ENCODE measurements around the gene PTGR3. TPM values are rescaled to one million over a fixed set of nuclear protein-coding genes. Genes with fewer than 3 reads are reported as not detected.

Gene PTGR3
- total RNA-seq, 1 experiment from 2014 or later: 9.3 TPM

GRCh38 chr18:75211002-75211621, 2.2 kb upstream of the PTGR3 start:
- BruUV-seq (replicated peaks): no TSS peak

GRCh38 chr18:75210274-75211001, 1.5 kb upstream of the PTGR3 start, which contains the start of gene TSHZ1:
TSHZ1 (plus strand) TSS chr18:75210797; CDS start chr18:75211877, 1,080 bp downstream.
- DNase-seq: peak; percentile 39 to 42
- no TSS peak for BruUV-seq (replicated peaks)
- Mint-ChIP-seq H3K4me3 (ENCODE audit: unreplicated experiment) (peak within 1 kb of the TSS; percentile 83), H3K27me3 (ENCODE audit: insufficient read depth, unreplicated experiment) (no peaks in the 10 kb centered on the region), H3K36me3 (ENCODE audit: insufficient read depth, unreplicated experiment) (peaks cover 18% of the 10 kb centered on the region), H3K4me1 (ENCODE audit: low read depth, unreplicated experiment) (no peaks in the 10 kb centered on the region), H3K9me3 (ENCODE audit: unreplicated experiment) (no peaks in the 10 kb centered on the region), H3K27ac (ENCODE audit: unreplicated experiment) (no peak within 1 kb of the TSS)
- Histone ChIP-seq H3K27me3 (replicated peaks; ENCODE audit: control insufficient read depth, insufficient read depth, low read length) (no peaks in the 10 kb centered on the region), H3K36me3 (ENCODE audit: control insufficient read depth, insufficient read depth, low read length) (no peaks in the 10 kb centered on the region), H3K4me3 (ENCODE audit: low read depth, low read length) (peak within 1 kb of the TSS; percentile 64), H3K9me3 (no peaks in the 10 kb centered on the region), H3K4me1 (peaks cover 8% of the 10 kb centered on the region; the same call in 1 of the 2 replicates)
- intact Hi-C loops (cut with micrococcal nuclease; ENCODE audit: unreplicated experiment): no loop called here
- TF ChIP-seq CTCF (IDR thresholded peaks at IDR 0.05; ENCODE audit: insufficient read depth in 1 of 2, low read depth in 1 of 2, low read length in 1 of 2, severe bottlenecking in 1 of 2, unreplicated experiment in 1 of 2): no peak
- ChIA-PET CTCF (interaction anchor here (0.6 to 0.7 kb wide), 2 partner anchors 86 to 939 kb away, joined by 5 to 6 read pairs; no protein-coding TSS in a partner anchor), POLR2A (interaction anchor here (0.7 to 1.0 kb wide), 2 partner anchors 82 to 586 kb away, joined by 3 to 7 read pairs; no protein-coding TSS in a partner anchor)

More at GRCh38 chr18:75211002-75211621, 2.2 kb upstream of the PTGR3 start:
- Mint-ChIP-seq H3K36me3 (ENCODE audit: insufficient read depth, unreplicated experiment) (peaks cover 18% of the 10 kb centered on the region), H3K4me1 (ENCODE audit: low read depth, unreplicated experiment) (no peaks in the 10 kb centered on the region), H3K9me3 (ENCODE audit: unreplicated experiment) (no peaks in the 10 kb centered on the region), H3K4me3 (ENCODE audit: unreplicated experiment) (peak overlapping the region; percentile 83), H3K27me3 (ENCODE audit: insufficient read depth, unreplicated experiment) (no peaks in the 10 kb centered on the region), H3K27ac (ENCODE audit: unreplicated experiment) (no peak overlapping the region)
- no peaks in the 10 kb centered on the region for H3K27me3 ChIP-seq (replicated peaks; ENCODE audit: control insufficient read depth, insufficient read depth, low read length)
- H3K4me3 ChIP-seq (ENCODE audit: low read depth, low read length): peak overlapping the region; percentile 64
- intact Hi-C loops (cut with micrococcal nuclease; ENCODE audit: unreplicated experiment): no loop called here
- no peak for TF ChIP-seq CTCF (IDR thresholded peaks at IDR 0.05; ENCODE audit: insufficient read depth in 1 of 2, low read depth in 1 of 2, low read length in 1 of 2, severe bottlenecking in 1 of 2, unreplicated experiment in 1 of 2)
- H3K4me1 ChIP-seq: peaks cover 8% of the 10 kb centered on the region; the same call in 1 of the 2 replicates
- ChIA-PET POLR2A (interaction anchor here (0.7 to 1.0 kb wide), 2 partner anchors 82 to 587 kb away, joined by 3 to 7 read pairs; no protein-coding TSS in a partner anchor), CTCF (interaction anchor here (0.7 kb wide), 1 partner anchor 940 kb away, joined by 6 read pairs; no protein-coding TSS in a partner anchor)
- no peaks in the 10 kb centered on the region for H3K9me3 ChIP-seq
- peak in 1 of 2 experiments; percentile 1 for DNase-seq
- H3K36me3 ChIP-seq (ENCODE audit: control insufficient read depth, insufficient read depth, low read length): no peaks in the 10 kb centered on the region

- intact Hi-C loops (cut with micrococcal nuclease; ENCODE audit: unreplicated experiment): no loop called here
- DNase-seq: no peak
- Histone ChIP-seq H3K36me3 (ENCODE audit: control insufficient read depth, insufficient read depth, low read length) (no peaks in the 10 kb centered on the region), H3K27me3 (replicated peaks; ENCODE audit: control insufficient read depth, insufficient read depth, low read length) (no peaks in the 10 kb centered on the region), H3K4me3 (ENCODE audit: low read depth, low read length) (peak overlapping the region; percentile 64), H3K9me3 (no peaks in the 10 kb centered on the region), H3K4me1 (peaks cover 5% of the 10 kb centered on the region; the same call in 1 of the 2 replicates)
- peak overlapping the region; percentile 83 for H3K4me3 Mint-ChIP-seq (ENCODE audit: unreplicated experiment)
- H3K36me3 Mint-ChIP-seq (ENCODE audit: insufficient read depth, unreplicated experiment): peaks cover 18% of the 10 kb centered on the region
- ChIA-PET POLR2A (no interaction called here), CTCF (no interaction called here)
- no peaks in the 10 kb centered on the region for H3K9me3 Mint-ChIP-seq (ENCODE audit: unreplicated experiment)
- H3K27me3 Mint-ChIP-seq (ENCODE audit: insufficient read depth, unreplicated experiment): no peaks in the 10 kb centered on the region
- no TSS peak for BruUV-seq (replicated peaks)
- no peak overlapping the region for H3K27ac Mint-ChIP-seq (ENCODE audit: unreplicated experiment)
- no peaks in the 10 kb centered on the region for H3K4me1 Mint-ChIP-seq (ENCODE audit: low read depth, unreplicated experiment)
- TF ChIP-seq CTCF (IDR thresholded peaks at IDR 0.05; ENCODE audit: insufficient read depth in 1 of 2, low read depth in 1 of 2, low read length in 1 of 2, severe bottlenecking in 1 of 2, unreplicated experiment in 1 of 2): no peak
Observed at GRCh38 chr18:75209951-75210258, 966 bp upstream of the PTGR3 start.
